Measurements from ENCODE around the gene CLCN6.

- TF ChIP-seq CTCF (IDR thresholded peaks at IDR 0.05) (no peak), POLR2A (IDR thresholded peaks at IDR 0.05) (no peak)
Measured at GRCh38 chr1:11833497-11833896, 27.5 kb downstream of the CLCN6 start.
